Glutamatergic neuron (in vitro differentiated cells): Measurements from ENCODE around the gene SDCCAG8. TPM values are rescaled to one million over a fixed set of nuclear protein-coding genes. Genes with fewer than 3 reads are reported as not detected.

Source experiments
- DNase-seq: peaks from one replicate; pipeline ENCODE4 v3.0.0; 2022
- H3K27ac Mint-ChIP-seq: one replicate; pipeline ENCODE4 v1.8.0; 2020; ENCODE audit warnings: mild to moderate bottlenecking, mixed read lengths, inconsistent platforms; ENCODE audit not compliant: unreplicated experiment
- H3K27me3 Mint-ChIP-seq: one replicate; pipeline ENCODE4 v1.8.0; 2020; ENCODE audit warnings: mild to moderate bottlenecking, moderate library complexity, mixed read lengths, inconsistent platforms; ENCODE audit not compliant: unreplicated experiment
- H3K36me3 Mint-ChIP-seq: one replicate; pipeline ENCODE4 v1.8.0; 2020; ENCODE audit warnings: mild to moderate bottlenecking, mixed read lengths, inconsistent platforms; ENCODE audit not compliant: unreplicated experiment
- H3K4me1 Mint-ChIP-seq: one replicate; pipeline ENCODE4 v1.8.0; 2020; ENCODE audit warnings: mild to moderate bottlenecking, low read depth, mixed read lengths, inconsistent platforms; ENCODE audit not compliant: unreplicated experiment
- H3K4me3 Mint-ChIP-seq: one replicate; pipeline ENCODE4 v1.8.0; 2020; ENCODE audit warnings: mild to moderate bottlenecking, mixed read lengths, inconsistent platforms; ENCODE audit not compliant: unreplicated experiment
- H3K9me3 Mint-ChIP-seq: one replicate; pipeline ENCODE4 v1.8.0; 2020; ENCODE audit warnings: mild to moderate bottlenecking, moderate library complexity, mixed read lengths, inconsistent platforms; ENCODE audit not compliant: unreplicated experiment
- total RNA-seq: library from RNA; stranded (reverse); fragmentation: NEBNext Ultra II Directional; extraction: Animal tissue kit (Norgen Biotek cat#: 25700); gene quantifications from one replicate; pipeline ENCODE4 v1.2.1, GENCODE V29; 2021; ENCODE audit not compliant: unreplicated experiment
- TF ChIP-seq, protein P1 (sequence below): fragments of 200-600 bp; sonication (generic); IDR thresholded peaks from one replicate; pipeline ENCODE4 v1.5.0; 2021; ENCODE audit not compliant: partially characterized antibody, unreplicated experiment

SDCCAG8 gene
- total RNA-seq, 1 donor from 2014 or later, result 52.8 TPM

DNA sequence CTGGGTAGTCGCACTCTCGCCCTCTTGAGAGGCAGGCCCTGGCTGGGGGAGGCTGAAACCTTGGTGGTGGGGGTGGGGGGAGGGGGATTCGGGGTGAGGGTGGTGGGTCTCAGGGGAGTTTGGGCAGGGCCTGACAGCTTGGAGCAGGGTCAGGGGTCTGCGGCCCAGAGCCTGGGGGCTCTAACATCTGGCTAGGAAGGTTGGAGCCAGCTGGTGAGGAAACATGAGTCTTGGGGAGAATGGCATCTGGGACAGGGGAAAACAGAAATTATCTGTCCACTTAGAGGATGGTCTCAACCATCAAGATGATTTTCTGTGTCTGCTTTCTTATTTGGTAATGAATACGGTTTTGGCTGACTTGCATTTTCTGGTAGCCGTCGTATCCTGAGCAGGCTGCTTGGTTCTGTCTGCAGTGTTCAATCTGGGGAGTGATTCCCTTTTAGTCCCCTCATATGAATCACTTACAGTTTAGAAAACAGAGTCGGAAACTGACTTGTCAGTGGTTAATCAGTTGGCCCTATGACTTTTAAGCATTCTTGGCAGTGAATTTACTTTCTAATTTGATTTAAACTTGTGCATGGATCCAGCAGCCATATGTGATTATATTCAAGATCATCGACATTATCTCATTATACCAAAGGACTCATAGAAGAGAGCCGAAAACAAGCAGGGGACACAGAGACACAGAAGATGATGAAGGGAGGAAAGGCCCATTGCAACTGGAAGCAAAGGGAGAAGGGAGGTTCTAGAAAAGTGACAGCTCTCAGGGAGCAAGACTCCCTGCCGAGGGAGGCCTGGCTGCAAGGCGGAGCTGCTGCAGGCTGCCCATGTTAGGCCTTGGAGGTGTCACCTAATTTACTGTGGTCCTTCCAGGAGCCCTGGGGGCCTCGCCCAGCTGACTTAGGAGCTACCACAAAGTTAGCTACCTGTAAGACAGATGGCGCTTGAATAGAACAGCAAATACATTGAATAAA lies 237.6 kb downstream of the SDCCAG8 start:
- peaks cover 58% of the 10 kb centered on the region for H3K4me1 Mint-ChIP-seq
- no peak for DNase-seq
- peak overlapping the region; percentile 96 for H3K27ac Mint-ChIP-seq
- peaks cover 15% of the 10 kb centered on the region for H3K27me3 Mint-ChIP-seq
- H3K4me3 Mint-ChIP-seq, result peak overlapping the region; percentile 68
- H3K36me3 Mint-ChIP-seq, result no peaks in the 10 kb centered on the region
- TF ChIP-seq, protein P1, sequence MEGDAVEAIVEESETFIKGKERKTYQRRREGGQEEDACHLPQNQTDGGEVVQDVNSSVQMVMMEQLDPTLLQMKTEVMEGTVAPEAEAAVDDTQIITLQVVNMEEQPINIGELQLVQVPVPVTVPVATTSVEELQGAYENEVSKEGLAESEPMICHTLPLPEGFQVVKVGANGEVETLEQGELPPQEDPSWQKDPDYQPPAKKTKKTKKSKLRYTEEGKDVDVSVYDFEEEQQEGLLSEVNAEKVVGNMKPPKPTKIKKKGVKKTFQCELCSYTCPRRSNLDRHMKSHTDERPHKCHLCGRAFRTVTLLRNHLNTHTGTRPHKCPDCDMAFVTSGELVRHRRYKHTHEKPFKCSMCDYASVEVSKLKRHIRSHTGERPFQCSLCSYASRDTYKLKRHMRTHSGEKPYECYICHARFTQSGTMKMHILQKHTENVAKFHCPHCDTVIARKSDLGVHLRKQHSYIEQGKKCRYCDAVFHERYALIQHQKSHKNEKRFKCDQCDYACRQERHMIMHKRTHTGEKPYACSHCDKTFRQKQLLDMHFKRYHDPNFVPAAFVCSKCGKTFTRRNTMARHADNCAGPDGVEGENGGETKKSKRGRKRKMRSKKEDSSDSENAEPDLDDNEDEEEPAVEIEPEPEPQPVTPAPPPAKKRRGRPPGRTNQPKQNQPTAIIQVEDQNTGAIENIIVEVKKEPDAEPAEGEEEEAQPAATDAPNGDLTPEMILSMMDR, result no peak
- peaks cover 34% of the 10 kb centered on the region for H3K9me3 Mint-ChIP-seq

DNA sequence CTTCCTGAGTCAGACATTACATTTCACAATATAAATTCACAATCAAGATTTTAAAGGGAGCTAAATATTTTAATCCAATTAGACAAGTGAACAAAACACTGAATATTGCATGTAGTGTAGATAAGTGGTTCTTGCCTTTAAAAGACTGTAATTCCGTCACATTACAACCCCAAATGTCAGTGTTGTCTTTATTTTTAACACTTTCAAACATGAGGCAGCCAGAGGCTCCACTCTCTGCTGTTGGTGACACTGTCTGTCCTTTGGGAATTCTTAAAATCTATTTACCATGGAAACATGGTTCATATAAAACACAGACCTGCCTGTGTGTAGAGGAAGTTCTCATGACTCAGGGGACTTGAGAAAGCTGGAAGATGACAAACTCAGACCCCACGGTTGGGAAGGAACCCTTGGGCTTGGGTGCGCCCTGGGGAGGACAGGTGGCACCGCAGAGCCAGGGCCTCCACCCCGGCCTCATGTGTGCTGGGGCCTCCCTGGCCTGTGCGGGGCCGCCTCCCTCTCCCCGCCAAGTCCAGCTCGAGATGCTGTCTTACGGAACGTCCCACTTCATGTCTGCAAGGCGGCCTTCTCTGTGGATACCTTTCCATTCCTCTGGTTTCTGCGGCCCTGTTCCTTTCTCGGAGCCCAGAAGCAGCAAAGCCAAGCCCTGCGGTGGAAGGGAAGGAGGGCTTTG lies 239.0 kb downstream of the SDCCAG8 start:
- Mint-ChIP-seq H3K27me3 (peaks cover 12% of the 10 kb centered on the region), H3K36me3 (no peaks in the 10 kb centered on the region), H3K9me3 (peaks cover 33% of the 10 kb centered on the region), H3K27ac (peak overlapping the region; percentile 96), H3K4me1 (peaks cover 46% of the 10 kb centered on the region), H3K4me3 (peak overlapping the region; percentile 60)
- no peak for DNase-seq
- TF ChIP-seq, protein P1, result no peak

DNA sequence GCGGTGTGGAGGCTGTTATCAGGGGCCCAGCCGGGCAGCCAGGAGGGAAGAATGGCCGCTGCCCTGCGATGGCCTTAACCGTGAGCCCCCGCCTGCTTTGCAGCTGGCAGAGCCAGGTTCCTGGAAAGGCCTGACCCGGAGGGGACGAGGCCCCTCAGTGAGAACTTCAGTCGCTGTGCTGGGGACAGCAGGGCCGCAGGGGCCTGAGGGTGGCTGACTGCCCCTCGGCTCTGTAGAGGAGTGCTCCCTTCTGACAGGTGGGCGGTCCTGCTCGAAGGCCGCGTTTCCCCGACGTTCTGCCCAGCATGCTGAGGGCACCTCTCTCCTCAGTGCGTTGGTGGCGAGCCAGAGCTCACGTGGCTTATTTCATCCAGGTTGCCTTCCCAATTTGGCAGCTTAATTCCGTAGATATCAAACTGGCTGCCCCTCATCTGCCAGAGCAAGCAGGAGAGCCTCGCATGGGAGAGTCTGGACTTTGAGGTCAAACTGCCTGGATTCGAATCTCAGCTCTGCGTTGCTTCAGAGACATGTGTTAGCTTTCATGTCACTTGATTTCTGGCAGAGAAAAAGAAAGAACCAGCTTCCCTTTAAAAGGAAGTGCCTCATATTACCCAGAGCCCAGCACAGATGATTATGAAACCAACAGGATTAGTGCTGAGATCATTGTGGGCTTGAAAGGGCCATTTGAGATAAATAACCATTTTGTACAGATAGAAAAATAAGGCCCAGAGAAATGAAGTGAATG lies 239.8 kb downstream of the SDCCAG8 start:
- peak overlapping the region; percentile 91 for H3K27ac Mint-ChIP-seq

DNA sequence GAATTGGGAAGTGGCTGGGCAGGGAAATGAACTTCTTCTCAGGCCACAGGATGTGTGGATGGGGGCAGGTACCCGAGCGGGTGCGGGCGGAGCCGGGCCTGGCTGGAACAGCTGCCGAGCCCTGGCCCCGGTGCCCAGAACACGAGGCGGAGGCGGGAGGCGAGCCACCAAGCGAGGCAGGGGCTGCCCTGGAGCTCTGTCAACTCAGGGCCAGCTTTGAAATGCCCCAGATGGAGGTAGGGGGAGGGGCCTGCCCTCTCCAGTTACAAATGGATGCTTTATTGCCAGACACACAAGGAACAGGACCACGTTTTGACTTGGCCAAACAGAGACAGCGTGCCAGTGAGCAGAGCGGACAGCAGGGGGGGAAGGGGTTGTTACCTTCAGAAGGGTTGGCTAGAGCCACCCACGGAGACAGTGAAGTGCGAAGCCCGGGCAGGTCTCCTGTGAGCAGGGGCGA lies 240.4 kb downstream of the SDCCAG8 start:
- Mint-ChIP-seq H3K27ac (peak overlapping the region; percentile 91), H3K36me3 (no peaks in the 10 kb centered on the region), H3K4me3 (peak overlapping the region; percentile 68), H3K4me1 (peaks cover 42% of the 10 kb centered on the region), H3K27me3 (peaks cover 12% of the 10 kb centered on the region), H3K9me3 (peaks cover 33% of the 10 kb centered on the region)
- TF ChIP-seq, protein P1, result no peak
- peak; percentile 74 for DNase-seq

More for the DNA sequence above, 239.8 kb downstream of the SDCCAG8 start:
- H3K9me3 Mint-ChIP-seq, result peaks cover 33% of the 10 kb centered on the region
- H3K27me3 Mint-ChIP-seq, result peaks cover 12% of the 10 kb centered on the region
- no peak for DNase-seq
- peaks cover 44% of the 10 kb centered on the region for H3K4me1 Mint-ChIP-seq
- H3K4me3 Mint-ChIP-seq, result peak overlapping the region; percentile 30
- TF ChIP-seq, protein P1, result no peak
- H3K36me3 Mint-ChIP-seq, result no peaks in the 10 kb centered on the region
